ENCODE data around the gene RAPGEF3.

The RAPGEF3 gene

GRCh38 chr12:47740606-47741339 is 17.9 kb downstream of the RAPGEF3 start:
- no peaks in the 10 kb centered on the region for H3K36me3 ChIP-seq (ENCODE audit: control insufficient read depth in 2 of 2, insufficient read depth in 2 of 2, low read length in 2 of 2)
- no peak overlapping the region for H3K4me3 ChIP-seq (ENCODE audit: low read length in 2 of 2)
- H3K9me3 ChIP-seq (ENCODE audit: control insufficient read depth in 2 of 2, low read length in 2 of 2), result no peaks in the 10 kb centered on the region
- H3K27ac ChIP-seq (ENCODE audit: low read length), result no peak overlapping the region
- no peaks in the 10 kb centered on the region for H3K27me3 ChIP-seq (ENCODE audit: control insufficient read depth in 1 of 2, insufficient read depth in 2 of 2, low read length in 2 of 2)
- H3K4me1 ChIP-seq (ENCODE audit: control insufficient read depth, insufficient read depth, low read length), result peaks cover 41% of the 10 kb centered on the region
- no peak overlapping the region for H3K9ac ChIP-seq (ENCODE audit: low read length in 2 of 2)

- H3K27me3 ChIP-seq (ENCODE audit: control insufficient read depth in 1 of 2, insufficient read depth in 2 of 2, low read length in 2 of 2), result no peaks in the 10 kb centered on the region
- H3K4me3 ChIP-seq (ENCODE audit: low read length in 2 of 2), result no peak overlapping the region
- H3K9me3 ChIP-seq (ENCODE audit: control insufficient read depth in 2 of 2, low read length in 2 of 2), result no peaks in the 10 kb centered on the region
- H3K9ac ChIP-seq (ENCODE audit: low read length in 2 of 2), result no peak overlapping the region
- no peak overlapping the region for H3K27ac ChIP-seq (ENCODE audit: low read length)
- H3K4me1 ChIP-seq (ENCODE audit: control insufficient read depth, insufficient read depth, low read length), result peaks cover 49% of the 10 kb centered on the region
- no peaks in the 10 kb centered on the region for H3K36me3 ChIP-seq (ENCODE audit: control insufficient read depth in 2 of 2, insufficient read depth in 2 of 2, low read length in 2 of 2)
These were observed 18.7 kb downstream of the RAPGEF3 start for GRCh38 chr12:47739979-47740378.

DNA sequence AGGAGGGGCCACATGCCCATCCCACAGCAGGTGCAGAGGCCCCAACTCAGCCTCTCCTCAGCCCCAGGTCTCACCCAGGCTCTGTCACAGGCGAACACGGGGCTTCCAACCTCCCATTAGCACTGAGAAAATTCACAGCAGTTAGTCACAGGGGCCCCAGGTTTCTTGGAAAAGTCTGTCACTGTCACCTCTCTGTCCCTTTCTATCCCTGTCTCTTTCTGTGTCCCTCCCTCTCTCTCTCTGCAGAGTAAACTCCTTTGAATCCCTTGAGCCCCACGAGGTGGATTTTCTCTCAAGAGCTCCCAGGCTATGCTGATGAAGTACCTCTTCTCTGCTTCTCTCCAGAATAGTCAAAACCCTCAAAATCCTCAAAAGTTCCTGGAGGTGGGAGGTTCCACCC is 19.4 kb downstream of the RAPGEF3 start:
- no peak overlapping the region for H3K9ac ChIP-seq (ENCODE audit: low read length in 2 of 2)
- no peak overlapping the region for H3K4me3 ChIP-seq (ENCODE audit: low read length in 2 of 2)
- peaks cover 56% of the 10 kb centered on the region for H3K4me1 ChIP-seq (ENCODE audit: control insufficient read depth, insufficient read depth, low read length)
- H3K27me3 ChIP-seq (ENCODE audit: control insufficient read depth in 1 of 2, insufficient read depth in 2 of 2, low read length in 2 of 2), result no peaks in the 10 kb centered on the region
- H3K9me3 ChIP-seq (ENCODE audit: control insufficient read depth in 2 of 2, low read length in 2 of 2), result no peaks in the 10 kb centered on the region
- H3K27ac ChIP-seq (ENCODE audit: low read length), result no peak overlapping the region
- no peaks in the 10 kb centered on the region for H3K36me3 ChIP-seq (ENCODE audit: control insufficient read depth in 2 of 2, insufficient read depth in 2 of 2, low read length in 2 of 2)

DNA sequence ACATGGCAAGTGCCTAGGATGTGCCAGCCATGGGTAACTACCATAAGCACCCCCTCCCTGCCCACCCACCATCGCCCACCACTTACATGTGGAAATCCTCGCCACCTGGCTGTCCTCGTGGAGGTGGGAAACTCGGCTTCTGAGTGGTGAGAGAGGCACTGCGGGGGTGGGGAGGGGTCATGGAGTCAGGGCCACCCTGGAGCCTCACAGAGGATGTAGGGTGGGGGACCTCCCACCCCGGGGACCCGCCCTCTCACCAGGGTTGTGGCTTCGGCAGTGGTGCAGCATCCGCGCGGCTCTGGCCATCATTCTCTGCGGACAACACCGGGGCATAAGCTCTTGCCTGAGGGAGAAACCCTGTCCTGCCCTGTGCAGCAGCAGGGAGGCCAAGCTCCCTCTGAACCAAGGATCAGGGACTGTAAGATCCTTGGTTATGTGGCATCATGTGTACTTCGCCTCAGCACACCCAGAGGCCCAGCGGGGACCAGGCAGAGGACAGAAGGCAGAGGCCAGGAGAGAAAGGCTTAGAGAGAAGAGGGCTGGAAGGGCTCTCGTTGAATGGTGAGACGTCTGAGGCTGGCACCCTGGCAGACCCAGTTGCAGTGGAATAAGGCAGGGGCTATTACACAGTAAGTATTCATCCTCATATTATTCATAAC is 20.6 kb downstream of the RAPGEF3 start:
- no peak overlapping the region for H3K4me3 ChIP-seq (ENCODE audit: low read length in 2 of 2)
- H3K9ac ChIP-seq (ENCODE audit: low read length in 2 of 2), result no peak overlapping the region
- no peaks in the 10 kb centered on the region for H3K36me3 ChIP-seq (ENCODE audit: control insufficient read depth in 2 of 2, insufficient read depth in 2 of 2, low read length in 2 of 2)
- peaks cover 56% of the 10 kb centered on the region for H3K4me1 ChIP-seq (ENCODE audit: control insufficient read depth, insufficient read depth, low read length)
- peak overlapping the region; percentile 80 for H3K27ac ChIP-seq (ENCODE audit: low read length)
- no peaks in the 10 kb centered on the region for H3K27me3 ChIP-seq (ENCODE audit: control insufficient read depth in 1 of 2, insufficient read depth in 2 of 2, low read length in 2 of 2)
- H3K9me3 ChIP-seq (ENCODE audit: control insufficient read depth in 2 of 2, low read length in 2 of 2), result no peaks in the 10 kb centered on the region

- Histone ChIP-seq H3K4me3 (ENCODE audit: low read length in 2 of 2) (peak overlapping the region; percentile 27 to 54), H3K9ac (ENCODE audit: low read length in 2 of 2) (peak overlapping the region; percentile 4 to 47), H3K9me3 (ENCODE audit: control insufficient read depth in 2 of 2, low read length in 2 of 2) (no peaks in the 10 kb centered on the region), H3K27me3 (ENCODE audit: control insufficient read depth in 1 of 2, insufficient read depth in 2 of 2, low read length in 2 of 2) (no peaks in the 10 kb centered on the region), H3K27ac (ENCODE audit: low read length) (peak overlapping the region; percentile 80), H3K36me3 (ENCODE audit: control insufficient read depth in 2 of 2, insufficient read depth in 2 of 2, low read length in 2 of 2) (no peaks in the 10 kb centered on the region), H3K4me1 (ENCODE audit: control insufficient read depth, insufficient read depth, low read length) (peaks cover 56% of the 10 kb centered on the region)
These were observed 21.6 kb downstream of the RAPGEF3 start for GRCh38 chr12:47736877-47737676.

GRCh38 chr12:47736216-47736615 is 22.5 kb downstream of the RAPGEF3 start:
- H3K9me3 ChIP-seq (ENCODE audit: control insufficient read depth in 2 of 2, low read length in 2 of 2), result no peaks in the 10 kb centered on the region
- H3K4me3 ChIP-seq (ENCODE audit: low read length in 2 of 2), result peak overlapping the region; percentile 27 to 54
- peak overlapping the region in 1 of 2 donors; percentile 21 for H3K9ac ChIP-seq (ENCODE audit: low read length in 2 of 2)
- no peaks in the 10 kb centered on the region for H3K36me3 ChIP-seq (ENCODE audit: control insufficient read depth in 2 of 2, insufficient read depth in 2 of 2, low read length in 2 of 2)
- H3K4me1 ChIP-seq (ENCODE audit: control insufficient read depth, insufficient read depth, low read length), result peaks cover 51% of the 10 kb centered on the region
- no peaks in the 10 kb centered on the region for H3K27me3 ChIP-seq (ENCODE audit: control insufficient read depth in 1 of 2, insufficient read depth in 2 of 2, low read length in 2 of 2)
- peak overlapping the region; percentile 80 for H3K27ac ChIP-seq (ENCODE audit: low read length)

DNA sequence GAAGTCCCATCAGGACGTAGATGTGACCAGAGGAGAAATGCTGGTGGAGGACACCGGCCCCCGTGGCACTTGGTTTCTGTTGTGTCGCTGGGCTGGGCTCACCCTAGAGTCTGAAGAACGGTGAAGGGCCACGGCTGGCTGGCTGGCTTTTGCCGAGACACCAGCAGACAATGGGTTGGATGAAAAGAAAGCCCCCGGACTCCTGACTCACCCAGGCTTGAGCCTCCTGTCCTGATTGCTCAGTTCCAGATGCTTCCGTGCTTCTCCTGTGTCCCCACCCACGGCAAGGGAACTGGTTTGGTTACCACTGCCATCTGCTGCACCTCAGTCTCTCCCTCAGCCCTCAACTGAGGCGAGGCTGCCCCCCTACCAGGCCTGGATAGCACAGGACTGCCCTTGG is 23.0 kb downstream of the RAPGEF3 start:
- Histone ChIP-seq H3K27ac (ENCODE audit: low read length) (peak overlapping the region; percentile 80), H3K4me1 (ENCODE audit: control insufficient read depth, insufficient read depth, low read length) (peaks cover 47% of the 10 kb centered on the region)

DNA sequence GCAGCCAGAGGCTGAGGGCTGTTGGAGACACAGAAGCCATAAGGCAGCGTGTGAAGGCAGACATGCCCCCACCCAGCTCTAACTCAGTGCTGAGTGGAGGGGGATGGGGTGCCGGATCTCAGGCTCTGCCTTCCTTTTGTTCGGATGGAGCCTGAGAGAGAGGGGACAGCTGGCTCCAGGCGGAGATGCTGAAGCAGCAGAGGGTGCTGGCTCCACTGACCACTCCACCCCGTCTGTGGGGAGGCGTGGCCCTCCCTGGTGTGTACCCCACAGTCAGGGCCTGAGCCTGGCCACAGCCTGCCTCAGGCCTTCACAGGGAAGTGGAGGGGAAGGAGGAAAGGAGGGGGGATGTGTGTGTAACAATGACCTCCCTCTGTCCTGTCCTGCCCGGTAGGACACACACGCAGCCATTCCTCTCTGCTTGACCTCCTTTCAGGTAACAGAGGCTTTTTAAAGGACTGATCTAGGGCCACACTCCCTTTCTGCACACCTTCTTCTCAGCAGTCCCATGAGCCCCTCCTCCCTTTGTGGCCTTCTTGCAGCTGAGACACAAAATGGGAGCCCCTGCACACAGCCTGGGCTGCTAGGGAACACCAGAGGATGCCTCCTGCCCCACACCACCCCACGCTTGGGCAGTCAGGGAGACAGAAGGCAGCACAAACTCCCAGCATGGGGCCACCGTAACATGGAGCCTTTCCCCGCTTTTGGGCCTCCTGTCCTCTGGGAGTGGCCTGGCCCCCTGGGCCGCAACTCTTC is 23.8 kb downstream of the RAPGEF3 start:
- peak overlapping the region in 1 of 2 donors; percentile 51 for H3K9ac ChIP-seq (ENCODE audit: low read length in 2 of 2)
- peaks cover 44% of the 10 kb centered on the region for H3K4me1 ChIP-seq (ENCODE audit: control insufficient read depth, insufficient read depth, low read length)
- no peak overlapping the region for H3K4me3 ChIP-seq (ENCODE audit: low read length in 2 of 2)
- H3K27me3 ChIP-seq (ENCODE audit: control insufficient read depth in 1 of 2, insufficient read depth in 2 of 2, low read length in 2 of 2), result no peaks in the 10 kb centered on the region
- H3K36me3 ChIP-seq (ENCODE audit: control insufficient read depth in 2 of 2, insufficient read depth in 2 of 2, low read length in 2 of 2), result no peaks in the 10 kb centered on the region
- peak overlapping the region; percentile 80 for H3K27ac ChIP-seq (ENCODE audit: low read length)
- no peaks in the 10 kb centered on the region for H3K9me3 ChIP-seq (ENCODE audit: control insufficient read depth in 2 of 2, low read length in 2 of 2)

More for the DNA sequence above, 23.0 kb downstream of the RAPGEF3 start:
- Histone ChIP-seq H3K36me3 (ENCODE audit: control insufficient read depth in 2 of 2, insufficient read depth in 2 of 2, low read length in 2 of 2) (no peaks in the 10 kb centered on the region), H3K4me3 (ENCODE audit: low read length in 2 of 2) (no peak overlapping the region), H3K9me3 (ENCODE audit: control insufficient read depth in 2 of 2, low read length in 2 of 2) (no peaks in the 10 kb centered on the region), H3K27me3 (ENCODE audit: control insufficient read depth in 1 of 2, insufficient read depth in 2 of 2, low read length in 2 of 2) (no peaks in the 10 kb centered on the region), H3K9ac (ENCODE audit: low read length in 2 of 2) (no peak overlapping the region)

DNA sequence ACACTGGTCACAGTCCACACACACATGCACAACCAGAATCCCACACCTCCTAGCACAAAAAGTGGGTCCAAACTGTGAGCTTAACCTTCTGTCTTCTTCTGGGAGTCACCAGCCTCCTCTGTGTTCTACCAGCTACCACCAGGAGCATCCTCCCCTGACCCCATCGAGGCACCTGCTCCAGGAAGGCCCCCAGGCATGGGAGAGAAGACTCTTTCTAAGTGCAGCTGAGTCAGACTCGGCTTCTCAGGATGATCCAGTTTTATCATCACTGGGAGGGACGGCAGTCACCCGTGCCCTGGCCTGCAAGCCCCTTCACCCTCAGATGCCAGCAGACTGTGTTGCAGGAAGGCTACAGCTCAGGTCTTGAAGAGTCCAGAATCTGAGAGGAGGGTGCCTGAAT is 25.5 kb downstream of the RAPGEF3 start:
- H3K27me3 ChIP-seq (ENCODE audit: control insufficient read depth in 1 of 2, insufficient read depth in 2 of 2, low read length in 2 of 2), result no peaks in the 10 kb centered on the region
- H3K27ac ChIP-seq (ENCODE audit: low read length), result no peak overlapping the region
- H3K4me1 ChIP-seq (ENCODE audit: control insufficient read depth, insufficient read depth, low read length), result peaks cover 45% of the 10 kb centered on the region
- H3K9me3 ChIP-seq (ENCODE audit: control insufficient read depth in 2 of 2, low read length in 2 of 2), result no peaks in the 10 kb centered on the region
- no peak overlapping the region for H3K4me3 ChIP-seq (ENCODE audit: low read length in 2 of 2)
- no peaks in the 10 kb centered on the region for H3K36me3 ChIP-seq (ENCODE audit: control insufficient read depth in 2 of 2, insufficient read depth in 2 of 2, low read length in 2 of 2)
- no peak overlapping the region for H3K9ac ChIP-seq (ENCODE audit: low read length in 2 of 2)

GRCh38 chr12:47732504-47732903 is 26.2 kb downstream of the RAPGEF3 start:
- Histone ChIP-seq H3K4me1 (ENCODE audit: control insufficient read depth, insufficient read depth, low read length) (peaks cover 39% of the 10 kb centered on the region), H3K9me3 (ENCODE audit: control insufficient read depth in 2 of 2, low read length in 2 of 2) (no peaks in the 10 kb centered on the region), H3K4me3 (ENCODE audit: low read length in 2 of 2) (no peak overlapping the region), H3K36me3 (ENCODE audit: control insufficient read depth in 2 of 2, insufficient read depth in 2 of 2, low read length in 2 of 2) (no peaks in the 10 kb centered on the region), H3K9ac (ENCODE audit: low read length in 2 of 2) (no peak overlapping the region), H3K27me3 (ENCODE audit: control insufficient read depth in 1 of 2, insufficient read depth in 2 of 2, low read length in 2 of 2) (no peaks in the 10 kb centered on the region), H3K27ac (ENCODE audit: low read length) (no peak overlapping the region)
